ENCODE measurements around the gene GIPC2. TPM values are rescaled to one million over a fixed set of nuclear protein-coding genes. Genes with fewer than 3 reads are reported as not detected.

The GIPC2 gene
- total and polyA plus RNA-seq, 7 donors, result 0.99 to 23.8 (median 2.5) TPM

GRCh38 chr1:78156805-78157521 lies 111.2 kb downstream of the GIPC2 start:
- Histone ChIP-seq H3K4me1 (no peaks in the 10 kb centered on the region), H3K4me3 (no peak overlapping the region), H3K9me3 (no peaks in the 10 kb centered on the region), H3K27me3 (no peaks in the 10 kb centered on the region), H3K36me3 (no peaks in the 10 kb centered on the region), H3K27ac (no peak overlapping the region)
- intact Hi-C loops (cut with DNase I), result no loop called here
- TF ChIP-seq POLR2A (IDR thresholded peaks at IDR 0.05), result no peak
- no peak for TF ChIP-seq EP300 (IDR thresholded peaks at IDR 0.05)
- TF ChIP-seq, protein P1, sequence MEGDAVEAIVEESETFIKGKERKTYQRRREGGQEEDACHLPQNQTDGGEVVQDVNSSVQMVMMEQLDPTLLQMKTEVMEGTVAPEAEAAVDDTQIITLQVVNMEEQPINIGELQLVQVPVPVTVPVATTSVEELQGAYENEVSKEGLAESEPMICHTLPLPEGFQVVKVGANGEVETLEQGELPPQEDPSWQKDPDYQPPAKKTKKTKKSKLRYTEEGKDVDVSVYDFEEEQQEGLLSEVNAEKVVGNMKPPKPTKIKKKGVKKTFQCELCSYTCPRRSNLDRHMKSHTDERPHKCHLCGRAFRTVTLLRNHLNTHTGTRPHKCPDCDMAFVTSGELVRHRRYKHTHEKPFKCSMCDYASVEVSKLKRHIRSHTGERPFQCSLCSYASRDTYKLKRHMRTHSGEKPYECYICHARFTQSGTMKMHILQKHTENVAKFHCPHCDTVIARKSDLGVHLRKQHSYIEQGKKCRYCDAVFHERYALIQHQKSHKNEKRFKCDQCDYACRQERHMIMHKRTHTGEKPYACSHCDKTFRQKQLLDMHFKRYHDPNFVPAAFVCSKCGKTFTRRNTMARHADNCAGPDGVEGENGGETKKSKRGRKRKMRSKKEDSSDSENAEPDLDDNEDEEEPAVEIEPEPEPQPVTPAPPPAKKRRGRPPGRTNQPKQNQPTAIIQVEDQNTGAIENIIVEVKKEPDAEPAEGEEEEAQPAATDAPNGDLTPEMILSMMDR (IDR thresholded peaks at IDR 0.05), result no peak
- no peak for TF ChIP-seq POLR2AphosphoS5 (IDR thresholded peaks at IDR 0.05)
- DNase-seq, result no peak

DNA sequence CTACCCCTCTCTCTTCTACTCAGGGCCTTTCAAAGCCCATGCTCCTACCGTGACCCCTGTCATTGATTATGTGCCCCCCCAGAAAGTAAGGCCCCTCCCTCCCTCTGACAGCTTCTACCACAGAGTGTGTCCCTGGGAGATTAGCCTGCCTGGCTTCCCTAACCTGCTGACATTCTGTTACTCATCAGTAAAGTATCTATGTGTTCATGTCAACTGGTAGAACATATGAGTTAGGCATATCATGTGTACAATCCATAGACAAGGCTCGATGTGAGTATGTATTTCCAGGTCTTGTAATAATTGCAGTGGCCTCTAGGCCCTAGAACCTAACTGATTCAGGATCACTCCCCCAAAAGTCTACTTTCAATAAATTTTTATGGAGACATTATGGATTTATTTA lies 120.0 kb downstream of the GIPC2 start:
- Histone ChIP-seq H3K9me3 (no peaks in the 10 kb centered on the region), H3K27me3 (no peaks in the 10 kb centered on the region), H3K36me3 (no peaks in the 10 kb centered on the region), H3K27ac (no peak overlapping the region), H3K4me3 (no peak overlapping the region), H3K4me1 (no peaks in the 10 kb centered on the region)
- intact Hi-C loops (cut with DNase I), result no loop called here
- WGBS, 2 donors, result 85 to 88% methylated on average over 2 of the region's 2 CpGs
- TF ChIP-seq POLR2A (IDR thresholded peaks at IDR 0.05), result no peak
- TF ChIP-seq EP300 (IDR thresholded peaks at IDR 0.05), result no peak
- no peak for TF ChIP-seq POLR2AphosphoS5 (IDR thresholded peaks at IDR 0.05)
- TF ChIP-seq, protein P1 (IDR thresholded peaks at IDR 0.05), result no peak
- DNase-seq, result no peak

DNA sequence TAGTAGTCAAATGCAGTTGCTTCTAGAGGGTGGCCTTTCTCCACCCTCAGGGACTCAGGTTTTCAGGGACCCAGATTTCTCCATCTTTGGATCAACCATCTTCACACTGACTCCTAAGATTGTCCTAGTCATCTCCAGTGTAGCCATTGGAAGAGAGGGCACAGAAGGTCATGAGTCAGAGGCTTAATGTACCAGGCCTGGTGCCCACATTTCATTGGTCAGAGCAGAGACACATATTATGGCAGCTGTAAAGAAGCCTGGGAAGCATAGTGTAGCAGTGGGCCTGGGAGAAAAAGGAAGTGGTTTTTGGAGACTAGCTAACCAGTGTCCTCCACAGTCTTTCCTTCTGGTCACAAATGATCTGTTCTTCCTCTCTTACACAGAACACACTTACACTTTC lies 122.5 kb downstream of the GIPC2 start:
- Histone ChIP-seq H3K27me3 (no peaks in the 10 kb centered on the region), H3K4me1 (no peaks in the 10 kb centered on the region), H3K9me3 (no peaks in the 10 kb centered on the region), H3K4me3 (no peak overlapping the region), H3K27ac (no peak overlapping the region), H3K36me3 (no peaks in the 10 kb centered on the region)
- no peak for DNase-seq
- intact Hi-C loops (cut with DNase I), result no loop called here
- TF ChIP-seq EP300 (IDR thresholded peaks at IDR 0.05), result no peak
- TF ChIP-seq POLR2A (IDR thresholded peaks at IDR 0.05), result no peak
- TF ChIP-seq, protein P1 (IDR thresholded peaks at IDR 0.05), result no peak
- TF ChIP-seq POLR2AphosphoS5 (IDR thresholded peaks at IDR 0.05), result no peak

DNA sequence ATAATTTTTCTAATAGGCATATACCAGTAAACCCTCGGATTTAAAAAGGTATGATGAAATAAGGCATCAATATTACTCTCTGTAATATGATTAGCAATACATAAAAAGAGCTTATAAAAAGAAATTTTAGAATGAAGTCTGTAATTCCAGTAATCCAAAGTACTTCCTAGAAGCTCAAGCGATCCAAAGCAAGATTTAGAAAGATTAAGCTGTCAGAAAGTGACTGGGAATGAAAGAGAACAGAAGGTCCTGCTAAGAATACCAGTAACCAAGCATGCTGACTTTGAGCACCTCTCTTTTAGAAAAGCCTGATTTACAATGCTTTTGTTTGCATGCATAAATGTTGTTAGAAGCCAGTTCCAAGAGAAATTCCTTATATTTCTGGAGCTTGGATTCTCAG lies 125.1 kb downstream of the GIPC2 start:
- Histone ChIP-seq H3K4me1 (peaks cover 0 to 2% (median 0%) of the 10 kb centered on the region in 4 donors), H3K27me3 (no peaks in the 10 kb centered on the region), H3K27ac (no peak overlapping the region), H3K4me3 (no peak overlapping the region), H3K36me3 (no peaks in the 10 kb centered on the region), H3K9me3 (no peaks in the 10 kb centered on the region)
- no peak for DNase-seq
- 69 to 83% methylated on average over 2 of the region's 2 CpGs for WGBS, 2 donors
- intact Hi-C loops (cut with DNase I), result no loop called here
- TF ChIP-seq POLR2AphosphoS5 (IDR thresholded peaks at IDR 0.05) (no peak), EP300 (IDR thresholded peaks at IDR 0.05) (no peak), POLR2A (IDR thresholded peaks at IDR 0.05) (no peak)
- TF ChIP-seq, protein P1 (IDR thresholded peaks at IDR 0.05), result no peak

All from sigmoid colon (tissue), 7 donors.